ENCODE results near the gene UAP1.

Gene UAP1

GRCh38 chr1:162561616-162562469 lies at the start of gene UAP1:
TSS of gene UAP1 (plus strand) at chr1:162561722. CDS start at chr1:162566069, 4,347 bp downstream.
- H3K4me3 ChIP-seq (replicated peaks; ENCODE audit: low read depth, low read length), result peak within 1 kb of the TSS; percentile 91
- DNase-seq (ENCODE audit: extremely low read depth, low read depth), result no peak
- TF ChIP-seq CTCF (IDR thresholded peaks at IDR 0.05; ENCODE audit: low read depth, low read length, missing control alignments), result no peak

GRCh38 chr1:162527314-162527713 lies 34.2 kb upstream of the UAP1 start:
- no peak for TF ChIP-seq CTCF (IDR thresholded peaks at IDR 0.05; ENCODE audit: low read depth, low read length, missing control alignments)
- no peak for DNase-seq (ENCODE audit: extremely low read depth, low read depth)

GRCh38 chr1:162530307-162530987 lies 31.1 kb upstream of the UAP1 start:
- no peak for TF ChIP-seq CTCF (IDR thresholded peaks at IDR 0.05; ENCODE audit: low read depth, low read length, missing control alignments)
- H3K4me3 ChIP-seq (replicated peaks; ENCODE audit: low read depth, low read length), result no peak overlapping the region
- no peak for DNase-seq (ENCODE audit: extremely low read depth, low read depth)

More at GRCh38 chr1:162527314-162527713, 34.2 kb upstream of the UAP1 start:
- H3K4me3 ChIP-seq (replicated peaks; ENCODE audit: low read depth, low read length), result no peak overlapping the region

GRCh38 chr1:162530988-162531319 lies 30.6 kb upstream of the UAP1 start:
- no peak for DNase-seq (ENCODE audit: extremely low read depth, low read depth)
- H3K4me3 ChIP-seq (replicated peaks; ENCODE audit: low read depth, low read length), result no peak overlapping the region
- TF ChIP-seq CTCF (IDR thresholded peaks at IDR 0.05; ENCODE audit: low read depth, low read length, missing control alignments), result no peak

GRCh38 chr1:162535501-162535900 lies 26.0 kb upstream of the UAP1 start:
- no peak overlapping the region for H3K4me3 ChIP-seq (replicated peaks; ENCODE audit: low read depth, low read length)
- TF ChIP-seq CTCF (IDR thresholded peaks at IDR 0.05; ENCODE audit: low read depth, low read length, missing control alignments), result no peak
- DNase-seq (ENCODE audit: extremely low read depth, low read depth), result no peak

GRCh38 chr1:162536511-162536910 lies 25.0 kb upstream of the UAP1 start:
- H3K4me3 ChIP-seq (replicated peaks; ENCODE audit: low read depth, low read length), result no peak overlapping the region
- TF ChIP-seq CTCF (IDR thresholded peaks at IDR 0.05; ENCODE audit: low read depth, low read length, missing control alignments), result no peak
- DNase-seq (ENCODE audit: extremely low read depth, low read depth), result peak; percentile 74

Data from HFF-Myc (cell line).